ENCODE data around the gene CCDC192.
A peak's percentile ranks its signal among the peaks of the same experiment; 100 is the strongest.

Gene CCDC192

GRCh38 chr5:127909821-127910220, 206.6 kb downstream of the CCDC192 start:
- Histone ChIP-seq H3K4me1 (ENCODE audit: control insufficient read depth, insufficient read depth, low read length) (peaks cover 29% of the 10 kb centered on the region), H3K9ac (ENCODE audit: low read length) (no peak overlapping the region)

GRCh38 chr5:127910307-127910956, 207.2 kb downstream of the CCDC192 start:
- H3K27me3 ChIP-seq (ENCODE audit: control insufficient read depth, insufficient read depth, low read length) = no peaks in the 10 kb centered on the region
- H3K9me3 ChIP-seq (ENCODE audit: control insufficient read depth, low read length) = no peaks in the 10 kb centered on the region
- no peak overlapping the region for H3K9ac ChIP-seq (ENCODE audit: low read length)
- no peak overlapping the region for H3K4me3 ChIP-seq (ENCODE audit: low read length)
- H3K36me3 ChIP-seq (ENCODE audit: control insufficient read depth, insufficient read depth, low read length) = no peaks in the 10 kb centered on the region
- peaks cover 29% of the 10 kb centered on the region for H3K4me1 ChIP-seq (ENCODE audit: control insufficient read depth, insufficient read depth, low read length)

More at GRCh38 chr5:127909821-127910220, 206.6 kb downstream of the CCDC192 start:
- no peaks in the 10 kb centered on the region for H3K27me3 ChIP-seq (ENCODE audit: control insufficient read depth, insufficient read depth, low read length)
- no peaks in the 10 kb centered on the region for H3K36me3 ChIP-seq (ENCODE audit: control insufficient read depth, insufficient read depth, low read length)
- H3K4me3 ChIP-seq (ENCODE audit: low read length) = no peak overlapping the region
- no peaks in the 10 kb centered on the region for H3K9me3 ChIP-seq (ENCODE audit: control insufficient read depth, low read length)

- H3K36me3 ChIP-seq (ENCODE audit: control insufficient read depth, insufficient read depth, low read length) = no peaks in the 10 kb centered on the region
- no peaks in the 10 kb centered on the region for H3K27me3 ChIP-seq (ENCODE audit: control insufficient read depth, insufficient read depth, low read length)
- H3K4me1 ChIP-seq (ENCODE audit: control insufficient read depth, insufficient read depth, low read length) = peaks cover 31% of the 10 kb centered on the region
- no peak overlapping the region for H3K9ac ChIP-seq (ENCODE audit: low read length)
- H3K9me3 ChIP-seq (ENCODE audit: control insufficient read depth, low read length) = no peaks in the 10 kb centered on the region
- no peak overlapping the region for H3K4me3 ChIP-seq (ENCODE audit: low read length)
These were observed 208.4 kb downstream of the CCDC192 start for GRCh38 chr5:127911619-127912018.

- Histone ChIP-seq H3K9me3 (ENCODE audit: control insufficient read depth, low read length) (no peaks in the 10 kb centered on the region), H3K36me3 (ENCODE audit: control insufficient read depth, insufficient read depth, low read length) (no peaks in the 10 kb centered on the region), H3K4me3 (ENCODE audit: low read length) (no peak overlapping the region), H3K9ac (ENCODE audit: low read length) (no peak overlapping the region), H3K27me3 (ENCODE audit: control insufficient read depth, insufficient read depth, low read length) (no peaks in the 10 kb centered on the region), H3K4me1 (ENCODE audit: control insufficient read depth, insufficient read depth, low read length) (peaks cover 35% of the 10 kb centered on the region)
These were observed 209.2 kb downstream of the CCDC192 start for GRCh38 chr5:127912411-127912810.

DNA sequence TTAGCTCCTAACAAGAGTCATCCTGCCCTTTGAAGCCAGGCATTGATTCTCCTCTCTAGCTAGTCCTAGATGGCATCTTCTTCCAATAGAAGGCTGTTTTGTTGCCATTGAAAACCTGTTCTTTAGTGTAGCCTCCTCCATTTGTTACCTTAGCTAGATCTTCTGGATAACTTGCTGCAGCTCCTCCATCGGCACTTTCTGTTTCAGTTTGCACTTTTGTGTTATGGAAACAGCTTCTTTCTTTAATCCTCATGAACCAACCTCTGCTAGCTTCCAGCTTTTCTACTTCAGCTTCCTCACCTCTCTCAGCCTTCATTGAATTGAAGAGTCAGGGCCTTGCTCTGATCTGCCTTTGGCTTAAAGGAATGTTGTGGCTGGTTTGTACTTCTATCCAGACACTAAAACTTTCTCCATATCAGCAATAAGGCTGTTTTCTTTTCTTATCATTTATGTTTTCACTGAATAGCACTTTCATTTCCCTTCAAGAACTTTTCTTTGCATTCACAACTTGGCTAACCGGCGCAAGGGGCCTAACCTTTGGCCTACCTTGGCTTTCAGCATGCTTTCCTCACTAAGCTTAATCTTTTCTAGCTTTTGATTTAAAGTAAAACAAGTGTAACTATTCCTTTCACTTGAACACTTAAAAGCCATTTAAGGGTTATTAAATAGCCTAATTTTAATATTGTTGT, 213.8 kb downstream of the CCDC192 start:
- no peaks in the 10 kb centered on the region for H3K36me3 ChIP-seq (ENCODE audit: control insufficient read depth, insufficient read depth, low read length)
- peaks cover 15% of the 10 kb centered on the region for H3K4me1 ChIP-seq (ENCODE audit: control insufficient read depth, insufficient read depth, low read length)
- no peak overlapping the region for H3K4me3 ChIP-seq (ENCODE audit: low read length)
- peak overlapping the region; percentile 3 for H3K9ac ChIP-seq (ENCODE audit: low read length)
- no peaks in the 10 kb centered on the region for H3K27me3 ChIP-seq (ENCODE audit: control insufficient read depth, insufficient read depth, low read length)
- H3K9me3 ChIP-seq (ENCODE audit: control insufficient read depth, low read length) = no peaks in the 10 kb centered on the region

DNA sequence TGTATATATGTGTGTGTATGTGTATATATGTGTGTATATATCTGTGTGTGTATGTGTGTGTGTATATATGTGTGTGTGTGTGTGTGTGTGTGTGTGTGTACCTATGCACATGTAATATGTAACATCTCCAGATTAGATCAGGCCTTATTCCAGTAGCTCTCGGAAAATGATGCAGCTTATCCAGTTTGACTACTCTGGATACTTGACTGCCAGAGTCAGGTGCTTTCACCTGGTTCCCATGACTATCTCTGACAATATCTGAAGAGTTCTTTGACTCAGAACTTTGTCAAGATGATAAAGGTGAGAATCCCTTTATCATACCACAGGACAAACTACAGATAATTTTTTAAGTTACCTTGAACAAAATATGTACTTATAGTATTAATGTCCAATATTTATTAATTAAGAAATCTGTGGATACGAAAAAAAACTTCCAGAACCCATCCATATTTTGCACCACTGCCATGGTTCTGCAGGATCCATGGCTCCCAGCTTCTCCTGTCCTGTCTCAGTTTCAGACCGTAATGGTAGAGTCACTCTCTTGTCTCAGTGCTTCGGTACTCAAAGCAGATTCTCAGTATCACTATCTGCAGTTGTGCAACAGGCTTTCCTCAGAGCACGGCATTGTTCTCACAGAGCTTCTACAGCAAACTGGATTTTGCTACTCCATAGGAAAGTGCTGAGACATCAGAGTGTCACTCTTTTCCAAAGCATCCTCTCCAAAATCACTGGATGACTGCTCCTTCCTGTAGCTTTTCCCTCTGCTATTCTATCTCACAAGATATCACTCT, 216.0 kb downstream of the CCDC192 start:
- Histone ChIP-seq H3K36me3 (ENCODE audit: control insufficient read depth, insufficient read depth, low read length) (no peaks in the 10 kb centered on the region), H3K4me3 (ENCODE audit: low read length) (no peak overlapping the region), H3K4me1 (ENCODE audit: control insufficient read depth, insufficient read depth, low read length) (peaks cover 17% of the 10 kb centered on the region), H3K9ac (ENCODE audit: low read length) (no peak overlapping the region), H3K9me3 (ENCODE audit: control insufficient read depth, low read length) (no peaks in the 10 kb centered on the region), H3K27me3 (ENCODE audit: control insufficient read depth, insufficient read depth, low read length) (no peaks in the 10 kb centered on the region)

- Histone ChIP-seq H3K9ac (ENCODE audit: low read length) (no peak overlapping the region), H3K4me3 (ENCODE audit: low read length) (no peak overlapping the region), H3K4me1 (ENCODE audit: control insufficient read depth, insufficient read depth, low read length) (peaks cover 22% of the 10 kb centered on the region), H3K36me3 (ENCODE audit: control insufficient read depth, insufficient read depth, low read length) (no peaks in the 10 kb centered on the region), H3K27me3 (ENCODE audit: control insufficient read depth, insufficient read depth, low read length) (no peaks in the 10 kb centered on the region), H3K9me3 (ENCODE audit: control insufficient read depth, low read length) (no peaks in the 10 kb centered on the region)
These were observed 216.6 kb downstream of the CCDC192 start for GRCh38 chr5:127919818-127920217.

DNA sequence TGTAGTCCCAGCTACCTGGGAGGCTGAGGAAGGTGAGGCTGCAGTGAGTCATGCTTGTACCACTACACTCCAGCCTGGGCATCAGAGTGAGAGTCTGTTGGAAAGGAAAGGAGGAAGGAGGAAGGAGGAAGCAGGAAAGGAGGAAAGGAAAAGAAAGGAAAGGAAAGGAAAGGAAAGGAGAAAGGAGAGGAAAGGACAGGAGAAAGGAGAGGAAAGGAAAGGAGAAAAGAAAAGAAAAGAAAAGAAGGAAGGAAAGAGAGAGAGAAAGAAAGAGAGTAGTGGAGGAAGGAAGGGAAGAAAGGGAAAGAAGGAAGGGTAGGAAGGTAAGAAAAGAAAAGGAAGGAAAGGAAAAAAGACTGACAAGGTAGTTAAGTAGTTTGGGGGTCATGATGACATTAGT, 217.7 kb downstream of the CCDC192 start:
- Histone ChIP-seq H3K4me1 (ENCODE audit: control insufficient read depth, insufficient read depth, low read length) (peaks cover 28% of the 10 kb centered on the region), H3K36me3 (ENCODE audit: control insufficient read depth, insufficient read depth, low read length) (no peaks in the 10 kb centered on the region), H3K4me3 (ENCODE audit: low read length) (no peak overlapping the region), H3K9ac (ENCODE audit: low read length) (no peak overlapping the region), H3K9me3 (ENCODE audit: control insufficient read depth, low read length) (no peaks in the 10 kb centered on the region), H3K27me3 (ENCODE audit: control insufficient read depth, insufficient read depth, low read length) (no peaks in the 10 kb centered on the region)

- Histone ChIP-seq H3K36me3 (ENCODE audit: control insufficient read depth, insufficient read depth, low read length) (no peaks in the 10 kb centered on the region), H3K4me3 (ENCODE audit: low read length) (no peak overlapping the region), H3K9me3 (ENCODE audit: control insufficient read depth, low read length) (no peaks in the 10 kb centered on the region), H3K9ac (ENCODE audit: low read length) (no peak overlapping the region), H3K27me3 (ENCODE audit: control insufficient read depth, insufficient read depth, low read length) (no peaks in the 10 kb centered on the region), H3K4me1 (ENCODE audit: control insufficient read depth, insufficient read depth, low read length) (peaks cover 28% of the 10 kb centered on the region)
These were observed 219.4 kb downstream of the CCDC192 start for GRCh38 chr5:127922603-127923002.

GRCh38 chr5:127923804-127924570, 220.8 kb downstream of the CCDC192 start:
- H3K36me3 ChIP-seq (ENCODE audit: control insufficient read depth, insufficient read depth, low read length) = no peaks in the 10 kb centered on the region
- H3K4me3 ChIP-seq (ENCODE audit: low read length) = peak overlapping the region; percentile 22
- no peaks in the 10 kb centered on the region for H3K27me3 ChIP-seq (ENCODE audit: control insufficient read depth, insufficient read depth, low read length)
- H3K9ac ChIP-seq (ENCODE audit: low read length) = no peak overlapping the region
- peaks cover 28% of the 10 kb centered on the region for H3K4me1 ChIP-seq (ENCODE audit: control insufficient read depth, insufficient read depth, low read length)
- no peaks in the 10 kb centered on the region for H3K9me3 ChIP-seq (ENCODE audit: control insufficient read depth, low read length)

GRCh38 chr5:127924606-127925005, 221.4 kb downstream of the CCDC192 start:
- Histone ChIP-seq H3K9ac (ENCODE audit: low read length) (no peak overlapping the region), H3K4me3 (ENCODE audit: low read length) (peak overlapping the region; percentile 22), H3K36me3 (ENCODE audit: control insufficient read depth, insufficient read depth, low read length) (no peaks in the 10 kb centered on the region), H3K27me3 (ENCODE audit: control insufficient read depth, insufficient read depth, low read length) (no peaks in the 10 kb centered on the region), H3K9me3 (ENCODE audit: control insufficient read depth, low read length) (no peaks in the 10 kb centered on the region), H3K4me1 (ENCODE audit: control insufficient read depth, insufficient read depth, low read length) (peaks cover 27% of the 10 kb centered on the region)
